ENCODE data around the gene TERT. TPM values are rescaled to one million over a fixed set of nuclear protein-coding genes. Genes with fewer than 3 reads are reported as not detected.

TERT gene
- total and polyA plus RNA-seq, 2 of the 8 experiments (the other 6 are each of a cell fraction or from before 2014, with no cell fraction given), result 13.1 to 23.1 TPM

- WGBS, 2 experiments (ENCODE audit: extremely low coverage in 1 of 2, insufficient coverage in 1 of 2, insufficient read length in 1 of 2, insufficient replicate concordance in 2 of 2, low coverage in 1 of 2, low lambda C conversion rate in 2 of 2, missing lambda C conversion rate in 1 of 2), result 92% methylated on average over 12 of the region's 13 CpGs; no CpG with 5 or more reads in 1 of the 2 experiments
- H3K27me3 ChIP-seq (replicated peaks in 1 of 4; ENCODE audit: control insufficient read depth in 3 of 4, extremely low read depth in 1 of 4, insufficient read depth in 3 of 4, low read length in 3 of 4), result no peaks in the 10 kb centered on the region
- TF ChIP-seq SIRT6 (IDR thresholded peaks at IDR 0.05; ENCODE audit: low read length), result no peak
- no peak for TF ChIP-seq ATF2 (IDR thresholded peaks at IDR 0.05; ENCODE audit: low read length)
- no peak for TF ChIP-seq GTF2F1 (IDR thresholded peaks at IDR 0.05; ENCODE audit: borderline replicate concordance, low read depth, low read length)
- no peak for TF ChIP-seq RXRA (IDR thresholded peaks at IDR 0.05; ENCODE audit: insufficient read depth, low read depth, low read length)
- TF ChIP-seq CTCF (IDR thresholded peaks at IDR 0.05; ENCODE audit: control extremely low read depth in 1 of 3, insufficient read depth in 1 of 3, low read depth in 1 of 3, low read length in 3 of 3), result no peak
- TF ChIP-seq EP300 (IDR thresholded peaks at IDR 0.05; ENCODE audit: borderline replicate concordance in 1 of 2, low read depth in 2 of 2, low read length in 2 of 2), result no peak
- no peak for TF ChIP-seq RBBP5 (IDR thresholded peaks at IDR 0.05; ENCODE audit: borderline replicate concordance, low read depth, low read length)
- TF ChIP-seq GABPA (IDR thresholded peaks at IDR 0.05; ENCODE audit: borderline replicate concordance, insufficient read depth, low read length), result no peak
- no peak for TF ChIP-seq CREB1 (IDR thresholded peaks at IDR 0.05)
Observed at GRCh38 chr5:1268056-1268455, 26.8 kb downstream of the TERT start.

More at GRCh38 chr5:1268056-1268455, 26.8 kb downstream of the TERT start:
- Histone ChIP-seq H2BK20ac (ENCODE audit: low read length) (no peak overlapping the region), H3K9ac (replicated peaks in 1 of 4; ENCODE audit: extremely low read depth in 1 of 4, low read depth in 3 of 4, low read length in 3 of 4) (no peak overlapping the region), H3K4me3 (ENCODE audit: extremely low read depth in 1 of 4, insufficient read depth in 2 of 4, low read depth in 3 of 4, low read length in 4 of 4) (no peak overlapping the region), H3K36me3 (ENCODE audit: control insufficient read depth in 2 of 4, insufficient read depth in 4 of 4, low read length in 3 of 4) (peaks cover 2 to 45% (median 10%) of the 10 kb centered on the region in 4 experiments; a peak in 6 of 8 replicates), H3K9me3 (ENCODE audit: insufficient read depth in 2 of 2, low read depth in 1 of 2, low read length in 1 of 2) (peaks cover 6 to 26% of the 10 kb centered on the region in 2 experiments; a peak in 3 of 4 replicates), H3K14ac (ENCODE audit: insufficient read length) (no peak overlapping the region), H2BK120ac (replicated peaks; ENCODE audit: low read depth, low read length) (no peak overlapping the region), H4K5ac (ENCODE audit: insufficient read length, low read depth, low read length) (no peak overlapping the region), H3K18ac (ENCODE audit: extremely low read depth, low read length) (no peak overlapping the region), H3K79me1 (ENCODE audit: low read depth, low read length) (no peaks in the 10 kb centered on the region), H3K4me1 (replicated peaks in 1 of 4; ENCODE audit: control insufficient read depth in 3 of 4, insufficient read depth in 4 of 4, low read length in 3 of 4) (no peaks in the 10 kb centered on the region), H3K79me2 (ENCODE audit: control insufficient read depth in 1 of 2, insufficient read depth in 2 of 2, low read length in 2 of 2) (no peaks in the 10 kb centered on the region), H3K4me2 (ENCODE audit: insufficient read depth in 1 of 2, low read depth in 2 of 2, low read length in 2 of 2) (no peak overlapping the region), H4K20me1 (replicated peaks in 1 of 2; ENCODE audit: control insufficient read depth in 1 of 2, insufficient read depth in 2 of 2, low read length in 2 of 2) (peaks cover 0 to 2% of the 10 kb centered on the region in 2 experiments), H2BK5ac (ENCODE audit: low read depth, low read length) (no peak overlapping the region), H3K23me2 (ENCODE audit: low read depth, low read length) (no peaks in the 10 kb centered on the region), H4K8ac (ENCODE audit: extremely low read depth, insufficient read depth, low read length) (no peak overlapping the region), H3K56ac (replicated peaks; ENCODE audit: insufficient read length, low read depth, low read length) (no peak overlapping the region), H3K27ac (ENCODE audit: low read depth, low read length) (no peak overlapping the region), H3K23ac (ENCODE audit: insufficient read length) (no peak overlapping the region), H2AK5ac (ENCODE audit: low read depth, low read length) (no peak overlapping the region), H2BK15ac (ENCODE audit: low read length) (no peak overlapping the region), H4K91ac (replicated peaks; ENCODE audit: insufficient read length, low read length) (no peak overlapping the region), H2BK12ac (ENCODE audit: low read depth, low read length) (no peak overlapping the region), H2AFZ (ENCODE audit: low read length) (no peak overlapping the region), H3K4ac (replicated peaks; ENCODE audit: insufficient read length, low read depth, low read length) (no peak overlapping the region)
- DNase-seq (ENCODE audit: low read depth in 1 of 2, low spot score in 2 of 2) (no peak), FAIRE-seq (no peak)
- POLR2A ChIA-PET (ENCODE audit: partially characterized antibody), result interaction anchor here (0.6 kb wide), 1 partner anchor 15 kb away, joined by 3 read pairs; no protein-coding TSS in a partner anchor
- CTCF ChIA-PET (ENCODE audit: partially characterized antibody), result no interaction called here
